ENCODE measurements around the gene SEC22B. TPM values are rescaled to one million over a fixed set of nuclear protein-coding genes. Genes with fewer than 3 reads are reported as not detected.
"Not testable (repeated sequence)": the region's sequence is repeated elsewhere in the genome, so short reads cannot be mapped to it uniquely, and the experiment has no call there.

SEC22B gene
- 41.5 TPM for polyA plus RNA-seq
- long read RNA-seq, donor 1, full-length matches to known transcripts, result 26 of 26 reads
- long read RNA-seq, donor 1, partial matches to known transcripts, result 0 of 26 reads
- long read RNA-seq, donor 1, other reads (novel, unspliced or antisense), result 0 of 26 reads
- long read RNA-seq, donor 2, full-length matches to known transcripts, result 50 of 63 reads
- long read RNA-seq, donor 2, partial matches to known transcripts, result 13 of 63 reads
- long read RNA-seq, donor 2, other reads (novel, unspliced or antisense), result 0 of 63 reads
- long read RNA-seq, donor 3, result 0 reads
- long read RNA-seq, donor 4, full-length matches to known transcripts, result 3 of 3 reads
- long read RNA-seq, donor 4, partial matches to known transcripts, result 0 of 3 reads
- long read RNA-seq, donor 4, other reads (novel, unspliced or antisense), result 0 of 3 reads
- long read RNA-seq, donor 5, full-length matches to known transcripts, result 20 of 20 reads
- long read RNA-seq, donor 5, partial matches to known transcripts, result 0 of 20 reads
- long read RNA-seq, donor 5, other reads (novel, unspliced or antisense), result 0 of 20 reads
- long read RNA-seq, donor 6, full-length matches to known transcripts, result 37 of 37 reads
- long read RNA-seq, donor 6, partial matches to known transcripts, result 0 of 37 reads
- long read RNA-seq, donor 6, other reads (novel, unspliced or antisense), result 0 of 37 reads
- long read RNA-seq, donor 7, full-length matches to known transcripts, result 26 of 26 reads
- long read RNA-seq, donor 7, partial matches to known transcripts, result 0 of 26 reads
- long read RNA-seq, donor 7, other reads (novel, unspliced or antisense), result 0 of 26 reads
- long read RNA-seq, donor 8, full-length matches to known transcripts, result 50 of 62 reads
- long read RNA-seq, donor 8, partial matches to known transcripts, result 12 of 62 reads
- long read RNA-seq, donor 8, other reads (novel, unspliced or antisense), result 0 of 62 reads
- long read RNA-seq, donor 9, full-length matches to known transcripts, result 35 of 35 reads
- long read RNA-seq, donor 9, partial matches to known transcripts, result 0 of 35 reads
- long read RNA-seq, donor 9, other reads (novel, unspliced or antisense), result 0 of 35 reads
- long read RNA-seq, donor 10, full-length matches to known transcripts, result 40 of 196 reads
- long read RNA-seq, donor 10, partial matches to known transcripts, result 156 of 196 reads
- long read RNA-seq, donor 10, other reads (novel, unspliced or antisense), result 0 of 196 reads
- long read RNA-seq, donor 11, full-length matches to known transcripts, result 30 of 30 reads
- long read RNA-seq, donor 11, partial matches to known transcripts, result 0 of 30 reads
- long read RNA-seq, donor 11, other reads (novel, unspliced or antisense), result 0 of 30 reads

- Histone ChIP-seq H3K4me3 (ENCODE audit: low read length) (peak within 1 kb of the TSS; percentile 85), H3K4me1 (ENCODE audit: control insufficient read depth, insufficient read depth, low read length) (peaks cover 3% of the 10 kb centered on the region), H3K36me3 (ENCODE audit: control insufficient read depth, insufficient read depth, low read length) (no peaks in the 10 kb centered on the region), H3K27ac (ENCODE audit: low read length) (peak within 1 kb of the TSS; percentile 92), H3K27me3 (ENCODE audit: control insufficient read depth, insufficient read depth, low read length) (no peaks in the 10 kb centered on the region), H3K9me3 (ENCODE audit: control insufficient read depth, low read depth, low read length) (no peaks in the 10 kb centered on the region)
- WGBS (ENCODE audit: insufficient coverage, low lambda C conversion rate), result 100% methylated on average over 1 of the region's 39 CpGs
- DNase-seq, result peak; percentile 89 to 94
Measured at GRCh38 chr1:120176092-120176855, at the start of gene SEC22B. Gene SEC22B, minus strand, starts transcription at chr1:120176520. Its CDS starts 139 bp downstream, at chr1:120176381.

- not testable (repeated sequence) for H3K9me3 ChIP-seq (ENCODE audit: control insufficient read depth, low read depth, low read length); H3K4me1 ChIP-seq (ENCODE audit: control insufficient read depth, insufficient read depth, low read length); H3K27ac ChIP-seq (ENCODE audit: low read length); DNase-seq; H3K4me3 ChIP-seq (ENCODE audit: low read length); H3K27me3 ChIP-seq (ENCODE audit: control insufficient read depth, insufficient read depth, low read length); H3K36me3 ChIP-seq (ENCODE audit: control insufficient read depth, insufficient read depth, low read length)
- WGBS (ENCODE audit: insufficient coverage, low lambda C conversion rate), result no CpG with 5 or more reads among the region's 2 CpGs
Measured at GRCh38 chr1:120217933-120218332, 41.6 kb upstream of the SEC22B start.

GRCh38 chr1:120217175-120217929 is 41.0 kb upstream of the SEC22B start:
- H3K4me1 ChIP-seq (ENCODE audit: control insufficient read depth, insufficient read depth, low read length); H3K9me3 ChIP-seq (ENCODE audit: control insufficient read depth, low read depth, low read length); H3K27ac ChIP-seq (ENCODE audit: low read length); H3K36me3 ChIP-seq (ENCODE audit: control insufficient read depth, insufficient read depth, low read length); H3K27me3 ChIP-seq (ENCODE audit: control insufficient read depth, insufficient read depth, low read length); DNase-seq; H3K4me3 ChIP-seq (ENCODE audit: low read length): not testable (repeated sequence)
- WGBS (ENCODE audit: insufficient coverage, low lambda C conversion rate), result no CpG with 5 or more reads among the region's 3 CpGs

- H3K27ac ChIP-seq (ENCODE audit: low read length); H3K27me3 ChIP-seq (ENCODE audit: control insufficient read depth, insufficient read depth, low read length); H3K4me3 ChIP-seq (ENCODE audit: low read length); H3K4me1 ChIP-seq (ENCODE audit: control insufficient read depth, insufficient read depth, low read length); H3K9me3 ChIP-seq (ENCODE audit: control insufficient read depth, low read depth, low read length); DNase-seq; H3K36me3 ChIP-seq (ENCODE audit: control insufficient read depth, insufficient read depth, low read length): not testable (repeated sequence)
- no CpG with 5 or more reads among the region's 2 CpGs for WGBS (ENCODE audit: insufficient coverage, low lambda C conversion rate)
Measured at GRCh38 chr1:120213606-120214005, 37.3 kb upstream of the SEC22B start.

- not testable (repeated sequence) for H3K36me3 ChIP-seq (ENCODE audit: control insufficient read depth, insufficient read depth, low read length); H3K27ac ChIP-seq (ENCODE audit: low read length); H3K27me3 ChIP-seq (ENCODE audit: control insufficient read depth, insufficient read depth, low read length); H3K4me3 ChIP-seq (ENCODE audit: low read length); H3K4me1 ChIP-seq (ENCODE audit: control insufficient read depth, insufficient read depth, low read length); H3K9me3 ChIP-seq (ENCODE audit: control insufficient read depth, low read depth, low read length); DNase-seq
- WGBS (ENCODE audit: insufficient coverage, low lambda C conversion rate), result no CpG with 5 or more reads among the region's 6 CpGs
Measured at GRCh38 chr1:120210754-120211153, 34.4 kb upstream of the SEC22B start.

GRCh38 chr1:120196863-120197775 is 20.8 kb upstream of the SEC22B start:
- peak overlapping the region; percentile 4 for H3K4me3 ChIP-seq (ENCODE audit: low read length)
- H3K4me1 ChIP-seq (ENCODE audit: control insufficient read depth, insufficient read depth, low read length); H3K36me3 ChIP-seq (ENCODE audit: control insufficient read depth, insufficient read depth, low read length); H3K9me3 ChIP-seq (ENCODE audit: control insufficient read depth, low read depth, low read length); H3K27me3 ChIP-seq (ENCODE audit: control insufficient read depth, insufficient read depth, low read length); H3K27ac ChIP-seq (ENCODE audit: low read length): not testable (repeated sequence)
- DNase-seq, result peak in 1 of 2 donors; percentile 4
- no CpG with 5 or more reads among the region's 55 CpGs for WGBS (ENCODE audit: insufficient coverage, low lambda C conversion rate)

GRCh38 chr1:120188626-120189025 is 12.3 kb upstream of the SEC22B start:
- not testable (repeated sequence) for H3K27ac ChIP-seq (ENCODE audit: low read length); H3K9me3 ChIP-seq (ENCODE audit: control insufficient read depth, low read depth, low read length); H3K36me3 ChIP-seq (ENCODE audit: control insufficient read depth, insufficient read depth, low read length); H3K4me3 ChIP-seq (ENCODE audit: low read length); H3K4me1 ChIP-seq (ENCODE audit: control insufficient read depth, insufficient read depth, low read length); DNase-seq; H3K27me3 ChIP-seq (ENCODE audit: control insufficient read depth, insufficient read depth, low read length)
- WGBS (ENCODE audit: insufficient coverage, low lambda C conversion rate), result no CpG with 5 or more reads among the region's 3 CpGs

- H3K4me3 ChIP-seq (ENCODE audit: low read length); H3K9me3 ChIP-seq (ENCODE audit: control insufficient read depth, low read depth, low read length); H3K36me3 ChIP-seq (ENCODE audit: control insufficient read depth, insufficient read depth, low read length); H3K27me3 ChIP-seq (ENCODE audit: control insufficient read depth, insufficient read depth, low read length); H3K4me1 ChIP-seq (ENCODE audit: control insufficient read depth, insufficient read depth, low read length); DNase-seq; H3K27ac ChIP-seq (ENCODE audit: low read length): not testable (repeated sequence)
- no CpG with 5 or more reads among the region's 2 CpGs for WGBS (ENCODE audit: insufficient coverage, low lambda C conversion rate)
Measured at GRCh38 chr1:120182176-120182707, 5.9 kb upstream of the SEC22B start.

All from large intestine (tissue), 12 donors.